KBM-7 (cell line): Measurements from ENCODE around the gene HLA-G.
"Not testable (repeated sequence)": the region's sequence is repeated elsewhere in the genome, so short reads cannot be mapped to it uniquely, and the experiment has no call there.

ENCODE experiments used
- DNase-seq: peaks from one replicate; pipeline ENCODE4 v3.0.0-alpha.2; 2015
- in situ Hi-C: fragments of 300-500 bp; cut with MboI; formaldehyde crosslinking; loops from 2 replicates; pipeline ENCODE4 v1.14.3; 2020; ENCODE audit warnings: low sequenced_read_pairs, low pct_unique_long_range_greater_than_20kb, mixed read lengths

The HLA-G gene

DNA sequence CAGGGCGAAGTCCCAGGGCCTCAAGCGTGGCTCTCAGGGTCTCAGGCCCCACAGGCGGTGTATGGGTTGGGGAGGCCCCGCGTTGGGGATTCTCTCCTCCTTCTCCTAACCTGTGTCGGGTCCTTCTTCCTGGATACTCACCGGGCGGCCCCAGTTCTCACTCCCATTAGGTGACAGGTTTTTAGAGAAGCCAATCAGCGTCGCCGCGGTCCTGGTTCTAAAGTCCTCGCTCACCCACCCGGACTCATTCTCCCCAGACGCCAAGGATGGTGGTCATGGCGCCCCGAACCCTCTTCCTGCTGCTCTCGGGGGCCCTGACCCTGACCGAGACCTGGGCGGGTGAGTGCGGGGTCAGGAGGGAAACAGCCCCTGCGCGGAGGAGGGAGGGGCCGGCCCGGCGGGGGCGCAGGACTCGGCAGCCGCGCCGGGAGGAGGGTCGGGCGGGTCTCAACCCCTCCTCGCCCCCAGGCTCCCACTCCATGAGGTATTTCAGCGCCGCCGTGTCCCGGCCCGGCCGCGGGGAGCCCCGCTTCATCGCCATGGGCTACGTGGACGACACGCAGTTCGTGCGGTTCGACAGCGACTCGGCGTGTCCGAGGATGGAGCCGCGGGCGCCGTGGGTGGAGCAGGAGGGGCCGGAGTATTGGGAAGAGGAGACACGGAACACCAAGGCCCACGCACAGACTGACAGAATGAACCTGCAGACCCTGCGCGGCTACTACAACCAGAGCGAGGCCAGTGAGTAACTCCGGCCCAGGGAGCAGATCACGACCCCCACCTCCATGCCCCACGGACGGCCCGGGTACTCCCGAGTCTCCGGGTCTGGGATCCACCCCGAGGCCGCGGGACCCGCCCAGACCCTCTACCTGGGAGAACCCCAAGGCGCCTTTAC lies at the start of gene HLA-G:
Gene HLA-G, plus strand, starts transcription at position 247 of the 892 bp plus-strand sequence. Its CDS starts 20 bp downstream, at position 267.
- no peak for DNase-seq
- in situ Hi-C loops, result loop anchor here (25.0 kb wide), 1 partner anchor 184 kb away; no protein-coding TSS in a partner anchor

DNA sequence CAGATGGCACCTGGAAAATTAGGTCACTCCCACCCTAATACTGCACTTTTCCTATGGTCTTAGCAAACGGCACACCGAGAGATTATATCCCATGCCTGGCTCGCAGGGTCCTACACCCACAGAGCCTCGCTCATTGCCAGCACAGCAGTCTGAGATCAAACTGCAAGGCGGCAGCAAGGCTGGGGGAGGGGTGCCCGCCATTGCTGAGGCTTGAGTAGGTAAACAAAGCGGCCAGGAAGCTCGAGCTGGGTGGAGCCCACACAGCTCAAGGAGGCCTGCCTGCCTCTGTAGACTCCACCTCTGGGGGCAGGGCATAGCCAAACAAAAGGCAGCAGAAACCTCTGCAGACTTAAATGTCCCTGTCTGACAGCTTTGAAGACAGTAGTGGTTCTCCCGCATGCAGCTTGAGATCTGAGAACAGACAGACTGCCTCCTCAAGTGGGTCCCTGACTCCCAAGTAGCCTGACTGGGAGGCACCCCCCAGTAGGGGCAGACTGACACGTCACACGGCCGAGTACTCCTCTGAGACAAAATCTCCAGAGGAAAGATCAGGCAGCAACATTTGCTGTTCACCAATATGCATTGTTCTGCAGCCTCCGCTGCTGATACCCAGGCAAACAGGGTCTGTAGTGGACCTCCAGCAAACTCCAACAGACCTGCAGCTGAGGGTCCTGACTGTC lies 47.5 kb upstream of the HLA-G start:
- in situ Hi-C loops, DNase-seq: not testable (repeated sequence)

DNA sequence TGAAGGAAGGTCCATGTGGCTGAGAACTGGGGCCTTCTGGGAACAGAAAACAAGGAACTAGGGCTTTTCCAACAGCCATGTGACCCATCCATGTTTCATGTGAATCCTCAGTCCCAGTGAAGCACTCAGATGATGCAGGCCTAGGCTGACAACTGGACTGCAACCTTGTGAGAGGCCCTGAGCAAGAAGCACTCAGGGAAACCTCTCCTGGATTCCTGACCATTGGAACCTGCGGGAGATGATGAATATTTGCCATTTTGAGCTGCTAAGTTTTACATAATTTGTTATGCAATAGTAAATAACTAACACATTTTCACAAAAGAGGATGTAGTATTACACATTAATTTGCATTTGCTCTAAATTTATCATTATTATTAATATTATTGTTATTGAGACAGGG lies 38.4 kb upstream of the HLA-G start:
- in situ Hi-C loops, result no loop called here
- no peak for DNase-seq

DNA sequence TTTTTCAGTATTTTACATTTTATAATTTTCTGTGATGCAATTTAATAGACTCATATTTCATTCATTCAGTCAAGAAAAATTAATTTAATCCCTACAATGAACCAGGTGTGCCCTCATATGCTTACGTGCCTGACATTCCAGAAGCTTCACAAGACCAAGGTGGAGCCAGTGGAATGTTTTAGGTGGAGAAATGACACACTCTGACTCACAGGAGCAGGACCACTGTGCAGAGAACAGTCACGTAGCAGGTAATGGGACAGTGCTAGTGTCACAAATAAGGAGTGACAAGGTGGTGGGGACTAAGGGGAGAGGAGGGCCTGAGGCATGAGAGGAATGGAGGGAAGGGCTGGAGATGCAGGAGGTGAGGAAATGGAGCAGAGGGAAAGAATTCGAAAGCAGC lies 37.0 kb upstream of the HLA-G start:
- in situ Hi-C loops, result no loop called here
- no peak for DNase-seq

DNA sequence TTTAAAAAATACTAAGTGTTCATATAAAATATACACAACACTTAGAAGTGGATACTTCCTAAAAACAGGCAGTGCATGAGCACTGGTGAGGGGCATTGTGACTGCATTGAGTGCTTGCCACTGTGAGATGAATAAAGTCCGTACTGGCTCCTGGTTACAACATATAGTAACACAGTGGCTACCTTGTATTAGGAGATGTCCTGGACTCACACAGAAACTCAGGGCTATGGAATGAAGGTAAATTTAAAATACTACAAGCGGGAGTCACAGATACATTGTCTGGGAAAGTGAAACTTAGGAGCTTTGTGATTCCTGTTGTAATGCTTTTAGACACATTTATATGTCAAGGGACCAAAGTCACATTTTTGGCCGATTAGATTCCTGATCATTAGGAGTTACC lies 36.5 kb upstream of the HLA-G start:
- in situ Hi-C loops, result no loop called here
- DNase-seq, result no peak

DNA sequence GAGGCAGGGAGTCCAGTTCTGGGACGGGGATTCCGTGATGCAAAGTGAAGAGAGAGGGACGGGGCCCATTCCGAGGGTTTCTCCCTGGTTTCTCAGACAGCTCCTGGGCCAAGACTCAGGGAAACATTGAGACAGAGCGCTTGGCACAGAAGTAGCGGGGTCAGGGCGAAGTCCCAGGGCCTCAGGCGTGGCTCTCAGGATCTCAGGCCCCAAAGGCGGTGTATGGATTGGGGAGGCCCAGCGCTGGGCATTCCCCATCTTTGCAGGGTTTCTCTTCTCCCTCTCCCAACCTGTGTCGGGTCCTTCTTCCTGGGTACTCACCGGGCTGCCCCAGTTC lies 35.9 kb upstream of the HLA-G start:
- no peak for DNase-seq
- in situ Hi-C loops, result no loop called here

DNA sequence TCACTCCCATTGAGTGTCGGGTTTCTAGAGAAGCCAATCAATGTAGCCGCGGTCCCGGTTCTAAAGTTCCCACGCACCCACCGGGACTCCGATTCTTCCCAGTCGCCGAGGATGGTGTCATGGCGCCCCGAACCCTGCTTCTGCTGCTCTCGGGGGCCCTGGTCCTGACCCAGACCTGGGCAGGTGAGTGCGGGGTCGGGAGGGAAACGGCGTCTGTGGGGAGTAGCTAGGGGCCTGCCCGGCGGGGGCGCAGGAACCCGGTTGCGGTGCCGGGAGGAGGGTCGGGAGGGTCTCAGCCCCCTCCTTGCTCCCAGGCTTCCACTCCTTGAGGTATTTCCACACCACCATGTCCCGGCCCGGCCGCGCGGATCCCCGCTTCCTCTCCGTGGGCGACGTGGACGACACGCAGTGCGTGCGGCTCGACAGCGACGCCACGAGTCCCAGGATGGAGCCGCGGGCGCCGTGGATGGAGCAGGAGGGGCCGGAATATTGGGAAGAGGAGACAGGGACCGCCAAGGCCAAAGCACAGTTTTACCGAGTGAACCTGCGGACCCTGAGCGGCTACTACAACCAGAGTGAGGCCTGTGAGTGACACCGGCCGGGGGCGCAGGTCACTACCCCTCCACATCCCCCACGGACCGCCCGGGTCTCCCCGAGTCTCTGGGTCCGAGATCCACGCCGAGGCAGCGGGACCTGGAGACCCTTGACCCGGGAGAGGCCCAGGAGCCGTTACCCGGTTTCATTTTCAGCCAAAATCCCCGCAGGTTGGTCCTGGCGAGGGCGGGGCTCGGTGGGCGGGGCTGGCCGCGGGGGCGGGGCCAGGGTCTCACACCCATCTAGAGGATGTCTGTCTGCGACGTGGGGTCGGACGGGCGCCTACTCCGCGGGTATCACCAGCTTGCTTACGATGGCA lies 35.2 kb upstream of the HLA-G start:
- in situ Hi-C loops, result no loop called here
- DNase-seq, result no peak

DNA sequence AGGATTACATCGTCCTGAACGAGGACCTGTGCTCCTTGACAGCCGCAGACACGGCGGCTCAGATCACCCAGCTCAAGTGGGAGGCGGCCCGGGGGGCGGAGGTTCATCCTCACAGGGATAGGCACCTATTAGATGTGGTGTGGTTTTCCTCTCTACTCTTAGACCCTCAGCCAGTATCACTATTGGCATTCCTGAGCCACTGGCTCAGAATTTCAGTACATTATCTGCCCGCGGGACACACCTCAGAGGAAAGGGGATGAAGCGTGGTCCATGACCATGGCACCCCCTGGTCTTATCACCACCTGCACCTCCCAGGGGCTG lies 34.6 kb upstream of the HLA-G start:
- in situ Hi-C loops, result no loop called here
- no peak for DNase-seq

DNA sequence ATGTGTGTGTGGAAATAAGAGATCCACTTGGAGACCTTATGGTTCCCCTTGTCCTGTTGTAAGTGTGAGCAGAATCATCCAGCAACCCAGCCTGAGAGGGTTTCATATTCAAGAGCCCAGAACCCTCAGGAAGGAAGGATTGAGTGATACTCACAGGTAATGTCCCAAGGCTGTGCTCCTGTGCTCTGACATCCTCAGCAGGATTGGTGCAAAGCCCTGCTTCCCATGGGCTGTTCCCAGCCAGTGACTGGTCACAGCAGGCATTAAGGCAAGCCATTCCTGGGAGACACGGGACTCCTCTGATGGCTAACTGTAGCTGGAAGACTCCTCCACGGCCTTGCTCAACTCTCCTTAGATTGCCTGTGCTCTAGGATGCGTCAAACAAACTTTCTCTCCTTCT lies 33.8 kb upstream of the HLA-G start:
- in situ Hi-C loops, result no loop called here
- no peak for DNase-seq

DNA sequence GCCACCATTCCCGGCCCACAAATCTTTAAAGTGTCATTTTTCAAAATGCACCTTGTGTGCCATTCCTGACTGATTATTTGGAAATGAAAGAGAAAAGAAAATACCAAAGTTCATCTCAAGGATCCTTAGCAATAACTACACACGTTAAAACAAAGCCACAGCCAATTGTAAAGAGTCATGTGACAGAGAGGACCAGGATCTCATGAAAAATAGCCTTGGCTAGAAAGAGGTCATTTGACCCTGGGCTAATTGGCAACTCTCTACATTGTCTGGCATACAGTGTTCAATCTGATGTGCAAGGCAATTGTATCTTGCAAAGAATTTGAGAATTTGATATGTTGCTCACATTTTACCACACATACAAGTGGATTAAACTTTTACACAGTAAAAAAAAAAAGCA lies 31.6 kb upstream of the HLA-G start:
- DNase-seq, result no peak
- in situ Hi-C loops, result loop anchor here (5.0 kb wide), 1 partner anchor 156 kb away; no protein-coding TSS in a partner anchor

DNA sequence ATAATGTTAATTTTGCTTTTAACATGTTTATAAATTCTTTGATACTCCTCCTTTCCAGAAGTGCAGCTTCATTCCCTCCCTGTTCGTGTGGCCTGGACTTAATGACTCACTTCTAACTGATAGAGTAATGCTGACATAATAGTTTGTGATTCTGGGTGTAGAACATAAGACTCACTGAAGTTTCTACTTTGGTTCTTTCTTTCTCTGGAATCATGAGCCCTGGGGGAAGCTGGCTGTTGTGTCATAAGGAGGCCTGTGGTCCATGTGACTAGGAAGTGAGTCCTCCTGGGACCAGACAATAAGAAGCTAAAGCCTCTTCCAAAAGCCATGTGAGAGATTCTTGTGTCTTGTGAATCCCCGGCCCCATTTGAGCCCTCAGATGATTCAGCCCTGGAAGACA lies 30.5 kb upstream of the HLA-G start:
- in situ Hi-C loops, result loop anchor here (5.0 kb wide), 1 partner anchor 155 kb away; no protein-coding TSS in a partner anchor
- DNase-seq, result no peak

DNA sequence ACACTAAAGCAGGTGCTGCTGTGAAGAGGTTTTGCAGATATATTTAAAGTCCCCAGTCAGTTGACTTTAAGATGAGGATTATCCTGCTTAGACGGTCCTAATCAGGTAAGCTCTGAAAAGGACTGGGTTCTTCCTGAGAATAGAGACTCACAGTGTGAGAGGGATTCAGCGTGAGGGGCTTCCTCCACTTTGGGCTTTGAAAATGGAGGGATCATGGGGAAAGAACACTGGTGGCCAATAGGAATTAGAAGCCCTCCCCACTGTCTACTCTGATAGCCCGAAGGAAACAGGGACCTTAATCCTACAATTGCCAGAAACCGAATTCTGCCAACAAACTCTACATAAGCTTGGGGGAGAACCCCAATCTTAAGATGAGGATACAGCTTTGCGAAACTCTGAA lies 29.7 kb upstream of the HLA-G start:
- in situ Hi-C loops, result loop anchor here (5.0 kb wide), 1 partner anchor 154 kb away; no protein-coding TSS in a partner anchor
- DNase-seq, result no peak

DNA sequence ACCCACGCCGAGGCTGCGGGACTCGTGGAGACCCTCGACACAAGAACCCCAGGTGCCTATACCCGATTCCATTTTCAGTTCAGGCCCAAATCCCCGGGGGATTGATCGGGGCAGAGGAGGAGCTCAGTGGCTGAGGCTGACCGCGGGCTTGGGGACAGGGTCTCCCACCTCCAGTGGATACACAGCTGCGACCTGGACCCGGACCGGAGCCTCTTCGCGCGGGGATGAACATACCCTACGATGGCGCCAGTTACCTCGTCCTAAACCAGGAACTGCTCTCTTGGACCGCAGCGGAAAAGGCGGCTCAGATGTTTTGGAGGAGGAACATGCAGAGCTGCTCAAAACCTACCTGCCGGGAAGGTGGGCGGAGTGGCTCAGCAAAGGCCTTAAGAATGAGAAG lies 27.4 kb upstream of the HLA-G start:
- DNase-seq, result no peak
- in situ Hi-C loops, result no loop called here

DNA sequence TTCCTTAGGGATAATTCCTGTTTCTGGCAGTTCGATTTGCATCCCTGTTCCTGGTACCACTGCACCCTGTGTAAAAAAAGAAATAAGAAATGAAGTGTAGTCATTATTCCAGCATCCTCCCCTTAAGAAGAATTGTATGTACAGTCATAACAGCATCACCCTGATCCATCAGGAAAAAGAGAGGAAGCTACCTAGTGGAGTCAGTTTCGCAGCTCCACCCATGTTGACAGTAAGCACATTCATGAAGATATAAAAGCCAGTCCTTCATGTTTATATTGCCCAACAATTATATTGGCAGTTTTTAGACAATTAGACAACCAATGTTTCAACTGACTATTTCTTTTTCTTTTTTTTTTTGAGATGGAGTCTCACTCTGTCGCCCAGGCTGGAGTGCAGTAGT lies 21.2 kb upstream of the HLA-G start:
- no peak for DNase-seq
- in situ Hi-C loops, result no loop called here

DNA sequence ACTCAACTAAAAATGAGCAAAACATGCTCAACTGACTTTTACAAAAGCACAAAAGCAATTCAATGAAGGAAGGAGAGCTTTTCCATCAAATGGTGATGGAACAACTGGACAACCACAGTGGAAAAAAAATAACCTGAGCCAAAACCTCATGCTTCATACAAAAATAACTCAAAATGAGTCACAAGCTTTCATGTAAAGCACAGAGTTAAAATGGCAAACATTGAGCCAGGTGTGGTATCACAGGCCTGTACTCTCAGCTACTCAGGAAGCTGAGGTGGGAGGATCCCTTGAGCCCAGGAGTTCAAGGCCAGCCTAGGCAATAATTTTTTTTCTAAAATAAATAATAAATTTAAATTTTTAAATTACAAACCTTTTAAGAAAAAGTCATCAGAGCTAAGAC lies 18.4 kb upstream of the HLA-G start:
- in situ Hi-C loops, result no loop called here
- no peak for DNase-seq

DNA sequence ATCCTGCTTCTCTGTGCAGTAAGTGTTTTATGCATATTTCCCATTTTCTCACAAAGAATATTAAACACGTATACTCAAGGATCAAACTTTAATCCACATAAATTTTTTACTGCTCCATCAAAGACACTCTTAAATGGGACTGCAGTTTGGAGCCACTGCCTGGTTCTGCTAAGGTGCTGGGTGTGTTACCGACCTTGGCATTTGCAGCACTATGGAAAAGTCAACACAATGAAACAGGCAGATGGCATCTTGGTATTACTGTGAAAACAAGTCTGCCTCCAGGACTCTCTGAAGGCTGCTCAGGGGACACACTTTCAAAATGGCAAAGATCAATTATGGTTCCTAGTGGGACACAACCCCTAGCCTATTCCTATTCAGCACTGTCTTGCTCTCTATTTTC lies 17.3 kb upstream of the HLA-G start:
- DNase-seq, result no peak
- in situ Hi-C loops, result no loop called here

DNA sequence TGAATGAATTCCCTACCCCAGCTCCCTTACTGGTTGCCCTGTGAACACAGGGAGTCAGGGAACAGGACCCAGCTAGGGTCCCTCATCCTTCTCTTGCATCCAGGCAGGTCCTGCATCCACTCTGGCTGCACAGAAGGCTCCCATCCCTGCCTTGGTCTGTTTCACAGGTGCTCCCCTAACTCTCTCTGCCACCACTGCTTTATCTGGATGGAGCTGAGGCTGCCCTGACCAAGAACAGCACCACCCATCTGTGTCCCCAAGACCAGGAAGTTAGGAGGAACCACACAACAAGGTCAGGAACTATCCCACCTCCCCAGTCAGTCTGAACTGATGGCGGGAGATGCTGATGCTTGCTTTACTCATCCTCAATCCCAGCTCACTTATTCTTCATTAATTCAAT lies 16.2 kb upstream of the HLA-G start:
- DNase-seq, result no peak

DNA sequence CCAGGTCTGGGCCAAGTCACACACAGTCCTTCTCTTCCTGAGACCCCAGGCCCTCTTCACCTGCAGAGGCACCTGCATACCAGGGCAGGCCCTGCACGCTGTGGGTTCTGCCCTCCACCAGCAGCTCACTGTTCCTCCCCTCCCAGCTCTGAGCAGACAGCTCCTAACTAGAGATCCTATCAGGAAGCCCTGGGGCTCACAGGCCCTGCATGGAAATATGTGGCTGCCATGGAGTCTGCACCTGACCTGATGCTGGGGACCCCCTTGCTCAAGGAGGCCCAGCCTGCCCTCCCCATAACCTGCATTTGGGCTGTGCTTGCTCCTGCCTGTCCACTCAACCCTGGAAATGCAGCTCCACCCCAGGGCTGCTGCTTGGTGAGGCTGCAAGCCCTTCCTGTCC lies 14.6 kb upstream of the HLA-G start:
- in situ Hi-C loops, result no loop called here
- DNase-seq, result no peak

More for the DNA sequence above, 16.2 kb upstream of the HLA-G start:
- in situ Hi-C loops, result no loop called here

DNA sequence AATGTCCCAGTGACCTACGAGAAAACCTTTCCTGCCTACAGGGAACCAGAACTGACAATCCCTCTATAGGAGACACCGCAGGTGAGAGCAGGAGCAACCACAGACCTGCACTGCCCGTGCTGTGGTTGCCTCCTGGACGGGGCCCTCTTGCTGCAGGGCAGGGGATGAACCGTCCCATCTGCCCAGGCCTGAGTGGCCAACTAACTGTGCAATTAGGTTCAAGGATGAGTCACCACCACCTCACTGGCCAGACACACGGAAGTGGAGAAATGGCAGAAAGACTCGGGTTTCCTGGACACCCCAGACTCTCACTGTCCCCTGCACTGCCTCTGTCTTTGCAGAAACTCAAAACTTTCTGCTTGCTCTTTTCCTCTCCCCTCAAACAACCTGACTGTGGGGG lies 13.8 kb upstream of the HLA-G start:
- in situ Hi-C loops, result no loop called here
- DNase-seq, result no peak
